HG02870 (cell line): ENCODE data around the gene CHD5.

Experiments
- ATAC-seq: cut with Tn5 transposase; IDR thresholded peaks from one replicate; pipeline ENCODE4 v1.9.1; 2021; ENCODE audit warnings: mild to moderate bottlenecking, moderate library complexity; ENCODE audit not compliant: unreplicated experiment

CHD5 gene

DNA sequence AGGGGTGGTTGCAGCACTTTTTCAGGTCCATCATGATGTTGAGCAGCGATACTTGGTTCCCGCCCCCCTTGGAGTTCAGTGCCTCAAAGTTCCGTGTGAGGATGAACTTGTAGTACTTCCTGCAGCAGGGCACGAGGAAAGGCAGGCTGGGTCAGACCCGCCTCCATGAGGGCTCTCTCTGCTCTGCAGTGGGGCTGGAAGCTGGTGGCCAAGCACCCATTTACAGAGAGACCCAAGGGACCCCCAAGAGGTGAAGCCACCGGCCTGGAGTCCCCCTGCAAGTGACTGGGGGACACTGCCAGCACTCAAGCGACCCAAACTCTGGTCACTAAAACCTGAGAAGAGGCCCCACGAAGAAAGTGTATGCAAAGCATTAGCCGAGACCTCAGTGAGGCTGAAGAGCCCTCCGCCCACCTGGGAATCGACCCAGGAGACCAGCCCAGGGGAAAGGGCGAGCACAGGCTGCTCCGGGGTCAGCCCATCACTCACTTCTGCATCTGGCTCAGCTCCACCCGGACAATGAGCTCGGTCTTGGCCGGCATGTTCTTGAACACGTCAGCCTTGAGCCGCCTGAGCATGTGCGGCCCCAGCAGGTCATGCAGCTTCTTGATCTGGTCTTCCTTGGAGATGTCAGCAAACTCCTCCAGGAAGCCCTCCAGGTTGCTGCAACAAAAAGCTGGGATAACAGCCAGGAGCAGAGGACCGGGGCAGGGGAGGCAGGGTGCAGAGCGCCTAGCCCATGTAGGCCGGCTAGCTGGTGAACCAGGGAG, 45.2 kb downstream of the CHD5 start:
- no peak for ATAC-seq

DNA sequence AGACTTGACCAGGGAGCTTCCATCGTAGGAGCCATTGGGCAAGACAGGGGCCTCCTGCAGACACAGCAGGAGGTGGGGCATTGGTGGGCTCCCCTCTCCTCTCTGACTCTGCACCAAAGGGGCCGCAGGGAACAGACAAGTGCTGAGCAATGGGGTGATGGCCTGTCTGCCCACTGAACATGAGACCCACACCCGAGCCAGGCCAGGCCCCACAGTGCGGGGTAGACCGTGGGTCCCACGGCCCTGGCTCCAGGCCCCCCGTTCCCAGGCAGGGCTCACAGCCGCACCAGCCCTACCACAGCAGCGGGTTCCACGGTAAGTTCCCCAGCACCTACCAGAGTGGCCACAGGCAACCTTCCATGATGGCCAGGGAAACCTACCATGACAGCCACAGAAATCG, 45.9 kb downstream of the CHD5 start:
- ATAC-seq = no peak

DNA sequence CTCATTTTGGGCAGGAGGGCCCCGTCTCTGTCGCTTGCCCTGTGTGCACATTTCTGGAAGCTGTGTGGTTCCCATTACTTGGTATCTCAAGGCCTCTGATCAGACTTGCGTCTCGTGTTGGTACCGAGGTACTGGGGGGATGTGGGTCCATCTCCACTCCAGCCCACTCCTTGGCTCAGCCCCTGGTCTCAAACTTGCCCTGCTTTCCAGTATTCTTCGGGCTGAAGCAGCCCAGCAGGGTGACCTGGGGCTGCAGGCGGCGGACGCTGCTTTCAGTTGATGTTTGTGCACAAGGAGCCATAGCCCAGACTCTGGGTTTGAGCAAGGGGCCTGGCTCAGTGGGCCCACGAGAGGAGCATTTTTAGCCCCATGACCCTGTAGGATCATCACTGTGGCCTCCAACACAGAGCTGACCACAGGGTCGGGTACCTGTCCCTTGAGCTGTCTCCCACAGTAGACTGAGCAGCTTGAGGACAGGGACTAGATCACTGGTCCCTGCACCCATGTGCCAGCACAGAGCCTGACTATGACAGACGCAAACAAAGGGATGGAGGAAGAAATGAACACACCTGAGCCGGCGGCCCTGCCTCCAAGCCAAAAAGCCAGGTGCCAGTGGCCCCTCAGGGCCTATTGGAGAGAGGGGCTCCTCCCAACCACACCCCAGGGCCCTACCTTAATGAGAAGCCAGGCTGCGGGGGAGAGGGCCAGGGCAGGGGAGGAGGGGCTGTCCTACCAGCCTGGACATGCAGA, 46.8 kb downstream of the CHD5 start:
- ATAC-seq = no peak

DNA sequence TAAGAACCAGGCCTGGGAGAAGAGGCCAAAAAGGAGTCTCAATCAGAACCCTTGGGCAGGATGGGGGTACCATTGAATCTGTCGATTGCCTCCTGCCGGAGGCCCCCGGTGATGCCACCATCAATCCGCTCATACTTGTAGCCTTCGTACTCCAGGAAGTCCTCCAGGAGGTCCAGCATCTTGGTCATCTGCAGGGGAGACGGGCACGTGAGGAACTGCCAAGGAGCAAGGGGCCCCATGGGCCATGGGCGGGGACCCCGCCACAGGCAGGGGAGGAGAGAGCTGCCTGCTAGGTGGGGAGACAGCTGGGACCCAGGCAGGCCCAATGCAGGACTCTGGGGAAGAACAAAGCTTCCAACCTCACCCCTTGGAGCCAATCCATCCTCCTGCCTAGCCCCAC, 48.6 kb downstream of the CHD5 start:
- no peak for ATAC-seq

DNA sequence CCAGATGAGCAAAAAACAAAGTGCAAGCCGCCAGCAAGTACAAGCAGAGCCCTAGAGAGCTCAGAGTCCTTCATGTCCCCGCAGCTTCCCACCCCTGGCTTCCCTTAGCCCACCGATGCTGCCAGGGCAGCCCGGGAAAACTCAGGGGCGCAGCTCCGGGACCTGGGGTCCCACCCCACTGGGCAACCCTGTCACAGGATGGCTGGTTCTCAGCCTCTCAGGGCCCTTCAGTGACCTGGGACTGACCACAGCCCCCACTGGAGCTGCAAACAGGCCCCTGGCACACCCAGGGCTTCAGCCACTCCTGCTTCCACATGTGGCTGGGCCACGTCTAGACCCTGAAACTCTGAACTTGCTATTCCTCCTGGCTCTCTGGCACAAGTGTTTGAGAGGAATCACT, 49.5 kb downstream of the CHD5 start:
- no peak for ATAC-seq

DNA sequence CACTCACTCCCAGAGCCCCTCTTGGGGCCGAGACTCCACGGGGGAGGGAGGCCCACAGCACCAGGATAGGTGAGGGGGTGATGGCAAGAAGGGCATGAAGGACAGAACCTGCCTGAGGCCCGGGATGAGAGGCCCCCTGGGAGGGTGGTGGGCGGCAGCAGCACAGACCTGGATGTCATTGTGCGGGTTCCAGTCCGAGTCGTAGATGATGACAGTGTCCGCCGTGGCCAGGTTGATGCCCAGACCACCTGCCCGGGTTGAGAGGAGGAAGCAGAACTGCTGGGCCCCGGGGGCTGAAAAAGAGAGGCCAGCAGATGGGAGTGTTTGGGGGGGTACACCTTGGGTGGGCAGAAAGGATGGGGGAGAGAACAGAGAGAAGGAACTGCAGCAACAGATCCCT, 50.1 kb downstream of the CHD5 start:
- ATAC-seq = no peak

DNA sequence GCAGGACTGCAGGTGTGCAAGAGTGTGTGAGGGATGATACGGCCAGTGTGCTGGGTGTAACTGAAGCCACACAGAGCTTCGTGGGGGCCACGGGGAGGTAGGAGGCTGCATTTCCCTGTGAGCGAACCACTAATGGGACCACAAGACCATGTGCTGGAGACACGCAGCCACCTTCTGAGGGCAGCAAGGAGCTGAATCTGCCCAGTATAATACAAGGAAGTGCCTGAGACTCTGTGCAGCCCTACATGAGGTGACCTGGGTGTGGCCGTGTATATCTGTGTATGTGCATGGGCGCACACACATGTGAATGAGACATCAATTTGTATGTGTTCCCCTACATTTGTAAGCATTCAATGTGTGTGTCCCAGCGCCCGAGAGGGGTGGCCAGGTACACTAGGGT, 50.8 kb downstream of the CHD5 start:
- ATAC-seq = no peak

DNA sequence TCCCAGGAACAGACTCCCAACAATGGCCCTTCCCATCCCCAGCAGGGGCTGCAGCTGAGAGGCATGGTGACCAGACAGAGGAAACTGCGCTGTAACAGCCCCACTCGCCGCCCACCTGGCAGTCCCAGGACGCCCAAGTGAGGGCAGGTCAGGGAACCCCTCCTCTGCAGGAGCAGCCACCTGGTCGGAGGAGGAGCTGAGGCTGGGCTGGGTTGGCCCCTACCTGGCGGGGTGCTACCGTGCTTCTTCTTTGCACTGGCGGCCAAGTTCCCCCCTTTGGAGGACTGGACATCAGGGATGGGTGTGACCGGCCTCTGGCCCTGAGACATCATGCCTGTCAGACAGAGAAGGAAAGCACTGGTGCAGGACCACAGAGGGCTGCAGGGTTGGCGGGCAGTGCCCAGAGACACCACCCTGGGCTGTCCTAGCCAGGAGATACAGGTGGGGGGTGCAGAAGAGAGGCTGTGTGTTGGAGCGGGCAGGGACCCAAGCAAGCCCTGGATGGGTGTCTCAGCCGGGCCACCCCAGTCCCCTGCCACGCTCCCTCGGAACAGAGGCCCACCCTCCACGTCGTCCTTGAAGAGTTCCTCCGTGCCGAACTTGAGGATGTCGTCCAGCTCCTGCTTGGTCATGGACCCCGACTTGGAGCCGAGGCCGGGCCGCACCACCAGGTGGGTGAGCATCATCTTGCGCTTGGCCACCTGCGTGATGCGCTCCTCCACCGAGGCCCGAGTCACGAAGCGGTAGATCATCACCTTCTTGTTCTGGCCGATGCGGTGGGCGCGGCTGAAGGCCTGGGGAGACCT, 51.6 kb downstream of the CHD5 start:
- no peak for ATAC-seq

DNA sequence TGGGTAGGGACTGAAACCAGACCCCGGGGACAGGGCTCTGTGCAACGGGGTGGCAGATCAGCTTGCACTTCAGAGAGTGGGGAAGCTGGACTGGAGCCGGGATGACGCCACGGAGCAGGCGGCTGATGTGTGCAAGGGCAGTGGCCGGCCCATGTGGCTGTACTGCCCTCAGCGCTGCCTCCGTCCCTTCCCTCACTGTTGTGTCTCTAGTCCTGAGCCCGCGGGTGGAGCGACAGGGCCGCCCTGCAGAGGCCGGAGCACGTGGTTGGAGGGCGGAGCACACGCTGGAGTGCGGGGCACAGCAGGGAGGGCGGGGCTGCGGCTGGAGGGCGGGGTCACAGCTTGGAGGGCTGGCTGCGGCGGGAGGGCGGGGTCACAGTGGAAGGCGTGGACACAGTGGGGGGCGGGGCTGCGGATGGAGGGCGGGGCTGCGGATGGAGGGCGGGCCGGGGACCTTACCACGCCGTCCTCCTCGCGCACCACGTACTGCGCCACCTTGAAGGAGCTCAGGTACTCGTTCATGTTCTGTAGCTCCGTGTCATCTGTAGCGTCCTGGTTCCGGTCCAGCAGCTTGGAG, 52.4 kb downstream of the CHD5 start:
- no peak for ATAC-seq

DNA sequence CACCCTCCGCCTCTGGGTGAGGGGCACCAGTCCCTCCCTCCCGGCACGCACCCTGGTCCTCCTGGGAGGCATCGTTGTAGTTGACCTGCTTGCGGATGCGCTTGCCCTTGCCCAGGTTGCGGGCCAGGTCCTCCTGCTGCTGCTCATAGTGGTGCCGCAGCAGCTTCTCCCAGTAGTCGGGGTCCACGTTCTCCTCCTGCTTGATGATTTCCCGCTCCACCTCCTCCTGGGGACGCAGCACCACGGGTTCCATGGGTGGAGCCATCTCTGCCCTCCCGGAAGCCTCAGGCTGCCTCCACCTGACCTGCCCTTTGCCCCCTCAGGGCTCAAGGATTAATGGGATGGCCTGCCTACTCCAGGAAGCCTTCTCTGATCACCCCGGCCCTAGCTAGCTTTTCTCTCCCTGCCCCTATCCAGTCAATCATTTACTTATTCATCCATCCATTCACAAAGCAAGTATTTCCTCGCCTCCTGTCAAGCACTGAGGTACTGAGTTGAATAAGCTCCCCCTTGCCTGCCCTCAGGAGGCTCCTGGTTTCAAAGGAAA, 53.5 kb downstream of the CHD5 start:
- ATAC-seq = no peak

DNA sequence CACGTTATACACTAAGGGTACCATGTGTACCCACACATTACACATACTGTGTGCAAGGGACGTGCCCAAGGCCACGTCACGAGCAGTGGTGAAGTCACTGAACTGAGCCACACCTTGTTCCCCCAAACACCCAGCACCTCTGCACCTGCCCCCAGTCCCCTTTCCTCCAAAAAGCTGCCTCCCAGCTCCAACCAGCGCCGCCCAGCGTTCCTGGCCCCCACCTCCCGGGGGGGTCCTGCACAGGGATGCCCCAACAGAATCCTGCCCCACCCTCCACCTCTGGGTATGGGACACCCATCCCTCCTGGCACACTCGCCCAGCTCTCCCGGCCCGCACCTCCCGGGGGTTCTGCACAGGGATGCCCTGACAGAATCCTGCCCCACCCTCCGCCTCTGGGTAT, 54.1 kb downstream of the CHD5 start:
- no peak for ATAC-seq

DNA sequence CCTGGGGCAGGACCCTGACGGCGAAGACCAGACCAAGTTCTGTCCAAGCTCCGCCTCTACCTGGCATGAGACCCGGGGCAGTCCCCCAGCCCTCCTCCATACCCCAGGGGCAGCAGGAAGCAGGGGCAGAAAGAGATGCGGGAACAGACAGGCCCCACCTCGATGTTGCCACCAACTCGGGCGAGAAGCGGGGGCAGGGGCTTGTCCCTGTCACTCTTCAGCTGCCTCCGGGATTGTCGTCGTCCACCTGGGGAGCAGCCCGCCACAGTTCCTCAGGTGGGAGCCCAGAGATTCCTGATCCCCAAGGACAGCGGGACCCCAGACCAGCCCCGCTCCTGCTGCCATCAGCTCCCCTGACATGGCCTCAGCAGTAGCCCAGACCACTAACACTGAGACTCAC, 54.8 kb downstream of the CHD5 start:
- no peak for ATAC-seq

DNA sequence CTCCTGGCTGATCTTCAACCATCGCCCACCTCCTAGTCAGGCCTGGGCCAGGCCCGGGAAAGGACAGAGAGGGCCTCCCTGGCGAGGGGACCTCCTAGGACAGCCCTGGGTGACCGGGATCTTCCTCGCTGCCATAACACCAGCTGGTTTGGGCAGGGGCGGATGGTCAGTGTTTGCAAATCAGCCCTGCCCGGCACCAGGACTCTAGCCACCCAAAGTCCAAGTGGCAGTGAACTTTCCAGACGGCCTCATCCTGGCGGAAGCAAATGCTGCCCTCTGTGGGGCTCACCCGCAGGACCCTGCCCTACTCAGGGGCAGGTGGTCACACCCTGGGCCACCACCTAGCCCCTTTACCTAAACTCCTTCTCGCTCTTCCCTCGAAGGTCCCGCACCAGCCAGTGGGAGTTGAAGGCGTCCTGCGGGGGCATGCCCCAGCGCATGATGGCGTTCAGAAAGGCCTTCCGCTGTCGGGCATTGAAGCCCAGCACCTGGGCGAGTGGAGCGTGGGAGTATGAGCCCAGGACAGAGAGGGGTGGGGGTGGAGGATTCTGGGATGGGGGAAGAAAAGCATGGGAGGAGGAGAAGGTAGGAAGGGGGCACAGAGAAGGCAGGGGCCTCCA, 55.3 kb downstream of the CHD5 start:
- no peak for ATAC-seq

DNA sequence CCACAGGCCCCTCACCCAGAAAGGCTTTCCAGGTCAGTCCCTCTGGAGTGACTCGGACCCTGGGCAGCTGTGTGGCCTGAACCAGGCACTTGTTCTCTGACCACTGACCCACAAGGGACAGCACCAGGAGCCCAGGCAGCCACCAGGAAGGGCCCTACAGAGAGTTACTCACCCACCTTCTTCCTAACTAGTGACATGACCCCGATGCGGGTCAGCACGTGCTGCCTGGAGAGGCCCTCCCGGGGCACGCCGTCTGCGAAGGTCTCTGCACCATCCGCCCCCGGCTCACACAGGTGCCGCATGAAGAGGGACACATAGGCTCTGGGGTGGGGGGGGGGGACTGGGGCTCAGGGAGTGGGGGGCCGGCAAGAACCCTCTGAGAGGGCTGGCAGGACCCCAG, 55.8 kb downstream of the CHD5 start:
- ATAC-seq = no peak

DNA sequence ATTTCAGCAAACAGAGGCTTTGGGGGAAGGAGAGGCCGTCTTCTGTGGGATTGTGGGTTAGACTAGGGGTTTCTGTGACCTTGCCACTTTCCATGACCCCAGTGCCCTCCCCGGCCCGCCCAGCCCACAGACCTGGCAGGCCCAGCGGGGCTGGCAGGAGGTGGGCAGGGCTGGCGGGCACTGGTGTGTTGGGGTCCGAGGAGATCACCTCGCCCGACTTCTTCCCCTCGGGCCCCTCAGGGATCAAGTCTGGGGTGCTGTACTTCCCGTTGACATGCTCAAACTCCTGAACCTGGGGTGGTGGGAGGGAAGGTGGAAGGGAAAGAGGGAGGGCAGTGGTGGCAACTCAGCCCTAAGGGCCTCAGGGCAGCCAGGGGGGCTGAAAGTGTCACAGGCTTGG, 56.3 kb downstream of the CHD5 start:
- no peak for ATAC-seq

DNA sequence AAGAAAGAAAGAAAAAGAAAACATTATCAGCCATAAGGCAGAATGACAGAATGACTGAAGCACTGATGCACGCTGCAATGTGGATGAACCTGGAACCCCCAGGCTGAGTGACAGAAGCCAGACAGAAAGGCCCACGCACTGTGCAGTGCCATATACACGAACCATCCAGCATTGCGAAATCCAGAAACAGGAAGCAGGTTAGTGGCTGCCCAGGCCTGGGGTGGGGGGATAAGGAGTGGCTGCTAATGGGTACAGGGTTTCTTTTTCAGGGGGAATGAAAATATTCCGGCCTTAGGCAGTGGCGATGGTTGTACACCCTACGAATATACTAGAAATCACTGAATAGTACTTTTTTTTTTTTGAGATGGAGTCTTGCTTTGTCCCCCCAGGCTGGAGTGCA, 57.0 kb downstream of the CHD5 start:
- ATAC-seq = no peak

DNA sequence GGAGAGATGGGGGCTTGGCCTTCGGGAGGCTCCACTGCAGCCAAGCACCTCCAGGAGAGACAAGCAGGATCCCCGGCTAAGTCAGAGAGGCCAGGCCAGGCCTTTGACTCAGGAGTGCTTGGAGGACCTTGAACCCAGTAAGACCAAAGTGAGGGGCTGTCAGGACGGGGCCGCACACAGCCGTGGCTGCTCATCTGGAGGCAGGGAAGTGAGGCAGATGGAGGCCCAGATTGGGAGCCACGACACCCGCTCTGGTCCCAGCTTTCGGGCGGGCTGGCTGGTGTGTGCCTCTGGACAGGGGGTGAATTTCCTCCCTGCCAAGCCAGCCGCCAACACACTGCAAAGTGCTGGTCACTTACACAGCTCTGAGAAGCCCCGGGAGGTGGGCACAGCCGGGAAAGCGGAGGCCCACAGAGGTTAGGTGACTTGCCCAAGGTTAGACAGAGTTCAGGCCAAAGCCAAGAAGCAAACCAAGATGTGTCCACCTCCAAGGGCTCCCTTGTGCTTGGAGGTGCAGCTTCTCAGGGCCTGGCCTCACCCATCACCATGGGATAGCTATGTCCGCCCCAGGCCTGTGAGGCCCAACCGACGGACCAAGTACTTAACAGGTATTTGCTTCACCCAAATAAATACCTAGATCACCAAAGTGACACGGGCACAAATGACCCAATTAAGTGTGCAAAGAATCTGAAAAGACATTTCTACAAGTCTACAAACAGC, 58.3 kb downstream of the CHD5 start:
- no peak for ATAC-seq

DNA sequence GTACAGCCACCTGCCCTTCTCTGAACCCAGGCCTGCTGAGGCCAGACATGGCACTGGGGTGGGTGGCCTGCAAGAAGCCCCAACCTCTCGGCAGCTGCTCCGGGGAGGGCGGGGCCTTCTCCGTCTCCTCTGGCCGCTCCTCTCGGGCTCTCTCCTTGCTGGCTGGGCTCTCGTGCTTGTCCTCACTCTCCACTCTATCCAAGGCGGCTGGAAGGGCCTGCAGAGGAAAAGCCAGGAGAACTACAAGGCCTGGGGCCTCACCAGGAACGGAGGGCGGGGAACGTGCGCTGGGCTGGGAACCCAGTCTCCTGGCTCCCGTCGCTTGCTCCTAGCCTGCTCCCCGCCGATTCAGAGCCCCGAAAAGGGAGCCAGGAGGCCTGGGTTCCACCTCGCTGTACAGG, 59.1 kb downstream of the CHD5 start:
- ATAC-seq = no peak

DNA sequence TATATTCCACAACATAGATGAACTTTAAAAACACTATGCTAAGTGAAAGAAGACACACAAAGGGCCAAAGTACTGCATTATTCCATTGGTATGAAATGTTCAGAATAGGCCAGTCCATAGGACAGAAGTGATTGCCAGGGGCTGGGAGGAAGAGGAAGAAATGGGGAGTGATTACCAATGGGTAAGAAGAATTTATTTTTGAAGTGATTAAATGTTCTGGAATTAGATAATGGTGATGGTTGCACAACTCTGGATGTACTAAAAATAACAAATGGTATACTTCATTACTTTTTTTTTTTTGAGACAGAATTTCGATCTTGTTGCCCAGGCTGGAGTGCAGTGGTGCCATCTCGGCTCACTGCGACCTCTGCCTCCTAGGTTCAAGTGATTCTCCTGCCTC, 61.7 kb downstream of the CHD5 start:
- no peak for ATAC-seq

DNA sequence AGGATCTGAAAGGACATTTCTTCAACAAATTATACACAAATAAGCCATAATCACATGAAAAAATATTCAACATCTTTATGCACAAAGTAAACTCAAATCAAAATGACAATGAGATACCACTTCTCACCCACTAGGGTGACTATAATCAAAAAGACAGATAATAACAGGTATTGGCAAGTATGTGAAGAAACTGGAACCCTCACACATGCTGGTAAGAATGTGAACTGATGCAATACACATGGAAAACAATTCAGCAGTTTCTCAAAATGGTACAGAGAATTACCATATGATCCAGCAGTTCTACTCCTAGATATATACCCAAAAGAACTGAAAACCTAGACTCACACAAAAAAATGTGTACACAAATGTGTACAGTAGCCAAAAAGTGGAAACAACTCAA, 62.5 kb downstream of the CHD5 start:
- no peak for ATAC-seq
